Measurements from ENCODE around the gene GNAO1. TPM values are rescaled to one million over a fixed set of nuclear protein-coding genes. Genes with fewer than 3 reads are reported as not detected.

Gene GNAO1
- total RNA-seq, 1 donor from 2014 or later = 14.6 TPM

GRCh38 chr16:56337131-56337857 lies 146.0 kb downstream of the GNAO1 start:
- no peak for DNase-seq (ENCODE audit: low spot score, unreplicated experiment)
- no peaks in the 10 kb centered on the region for H3K27me3 Mint-ChIP-seq
- H3K9me3 Mint-ChIP-seq (ENCODE audit: low read depth) = no peaks in the 10 kb centered on the region
- H3K4me1 Mint-ChIP-seq (ENCODE audit: low read depth) = no peaks in the 10 kb centered on the region
- H3K36me3 Mint-ChIP-seq (ENCODE audit: insufficient read depth) = no peaks in the 10 kb centered on the region
- no peak overlapping the region for H3K27ac Mint-ChIP-seq
- no peak overlapping the region for H3K4me3 Mint-ChIP-seq (ENCODE audit: low read depth)
- TF ChIP-seq, protein P1, sequence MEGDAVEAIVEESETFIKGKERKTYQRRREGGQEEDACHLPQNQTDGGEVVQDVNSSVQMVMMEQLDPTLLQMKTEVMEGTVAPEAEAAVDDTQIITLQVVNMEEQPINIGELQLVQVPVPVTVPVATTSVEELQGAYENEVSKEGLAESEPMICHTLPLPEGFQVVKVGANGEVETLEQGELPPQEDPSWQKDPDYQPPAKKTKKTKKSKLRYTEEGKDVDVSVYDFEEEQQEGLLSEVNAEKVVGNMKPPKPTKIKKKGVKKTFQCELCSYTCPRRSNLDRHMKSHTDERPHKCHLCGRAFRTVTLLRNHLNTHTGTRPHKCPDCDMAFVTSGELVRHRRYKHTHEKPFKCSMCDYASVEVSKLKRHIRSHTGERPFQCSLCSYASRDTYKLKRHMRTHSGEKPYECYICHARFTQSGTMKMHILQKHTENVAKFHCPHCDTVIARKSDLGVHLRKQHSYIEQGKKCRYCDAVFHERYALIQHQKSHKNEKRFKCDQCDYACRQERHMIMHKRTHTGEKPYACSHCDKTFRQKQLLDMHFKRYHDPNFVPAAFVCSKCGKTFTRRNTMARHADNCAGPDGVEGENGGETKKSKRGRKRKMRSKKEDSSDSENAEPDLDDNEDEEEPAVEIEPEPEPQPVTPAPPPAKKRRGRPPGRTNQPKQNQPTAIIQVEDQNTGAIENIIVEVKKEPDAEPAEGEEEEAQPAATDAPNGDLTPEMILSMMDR (IDR thresholded peaks at IDR 0.05; ENCODE audit: unreplicated experiment) = no peak

DNA sequence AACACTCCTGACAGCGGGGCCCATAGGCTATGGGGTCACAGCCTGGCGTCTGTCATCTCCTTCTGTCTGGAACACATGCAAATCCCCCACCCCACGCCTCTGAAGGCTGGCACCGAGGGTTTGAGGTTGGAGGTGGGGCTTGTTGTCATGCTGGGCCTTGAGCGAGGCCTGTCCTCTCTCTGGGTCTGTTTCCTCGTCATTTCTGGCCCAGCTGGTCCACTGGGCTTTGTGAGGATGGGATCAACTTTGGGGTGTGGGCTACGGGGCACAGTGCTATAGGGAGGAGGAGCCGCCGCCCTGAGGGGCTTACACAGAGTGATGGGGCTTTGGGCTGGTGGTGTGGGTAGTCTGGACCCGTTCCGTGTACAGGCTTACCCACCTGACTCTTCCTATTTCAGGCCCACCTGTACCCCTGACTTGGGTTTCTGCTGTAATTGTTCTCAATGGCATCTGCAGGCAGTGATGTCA lies 146.6 kb downstream of the GNAO1 start:
- no peaks in the 10 kb centered on the region for H3K27me3 Mint-ChIP-seq
- no peak overlapping the region for H3K27ac Mint-ChIP-seq
- DNase-seq (ENCODE audit: low spot score, unreplicated experiment) = no peak
- H3K9me3 Mint-ChIP-seq (ENCODE audit: low read depth) = no peaks in the 10 kb centered on the region
- H3K4me1 Mint-ChIP-seq (ENCODE audit: low read depth) = no peaks in the 10 kb centered on the region
- no peak overlapping the region for H3K4me3 Mint-ChIP-seq (ENCODE audit: low read depth)
- TF ChIP-seq, protein P1 (IDR thresholded peaks at IDR 0.05; ENCODE audit: unreplicated experiment) = no peak
- H3K36me3 Mint-ChIP-seq (ENCODE audit: insufficient read depth) = no peaks in the 10 kb centered on the region

- no peaks in the 10 kb centered on the region for H3K4me1 Mint-ChIP-seq (ENCODE audit: low read depth)
- no peaks in the 10 kb centered on the region for H3K27me3 Mint-ChIP-seq
- H3K36me3 Mint-ChIP-seq (ENCODE audit: insufficient read depth) = no peaks in the 10 kb centered on the region
- DNase-seq (ENCODE audit: low spot score, unreplicated experiment) = no peak
- H3K9me3 Mint-ChIP-seq (ENCODE audit: low read depth) = no peaks in the 10 kb centered on the region
- H3K4me3 Mint-ChIP-seq (ENCODE audit: low read depth) = no peak overlapping the region
- TF ChIP-seq, protein P1 (IDR thresholded peaks at IDR 0.05; ENCODE audit: unreplicated experiment) = no peak
- H3K27ac Mint-ChIP-seq = no peak overlapping the region
Observed at GRCh38 chr16:56338566-56339318, 147.5 kb downstream of the GNAO1 start.

DNA sequence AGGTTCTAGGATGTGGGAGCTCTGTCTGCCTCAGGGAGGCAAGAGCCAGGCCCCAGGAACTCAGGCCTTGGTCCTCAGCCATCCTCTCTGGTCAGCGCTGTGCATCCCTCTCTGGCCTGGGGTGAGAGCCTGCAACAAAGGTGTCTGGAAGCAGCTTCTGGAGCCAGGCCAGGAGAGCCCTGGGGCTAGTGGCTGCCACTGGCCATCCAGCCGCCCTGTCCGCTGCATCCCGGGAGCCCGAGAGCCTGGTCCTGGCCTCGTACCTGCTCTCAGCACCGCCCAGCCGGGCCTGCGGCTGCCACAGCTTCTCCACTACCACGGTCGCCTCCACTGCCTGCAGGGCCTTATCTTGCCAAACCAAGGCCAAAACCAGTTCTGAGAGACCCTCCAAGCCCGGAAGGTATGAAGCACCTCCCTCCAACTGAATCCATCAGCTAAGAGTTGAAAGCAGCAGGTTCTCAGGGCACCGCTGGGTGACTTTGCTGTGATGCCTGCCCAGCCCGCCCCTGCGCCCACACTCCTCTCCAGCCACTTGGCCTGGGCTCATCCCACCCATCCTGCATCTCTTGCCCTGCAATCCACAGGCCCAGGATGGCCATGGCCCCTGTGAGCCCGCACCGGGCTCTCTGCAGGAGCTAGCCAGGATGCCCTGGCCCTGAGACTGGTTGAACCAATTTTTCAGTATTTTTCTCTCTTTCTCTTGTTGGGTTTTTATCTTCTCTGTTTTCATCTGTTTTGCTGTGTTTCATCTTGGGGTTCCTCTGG lies 148.3 kb downstream of the GNAO1 start:
- Mint-ChIP-seq H3K4me3 (ENCODE audit: low read depth) (no peak overlapping the region), H3K4me1 (ENCODE audit: low read depth) (no peaks in the 10 kb centered on the region)
- DNase-seq (ENCODE audit: low spot score, unreplicated experiment) = no peak

More for the DNA sequence above, 148.3 kb downstream of the GNAO1 start:
- TF ChIP-seq, protein P1 (IDR thresholded peaks at IDR 0.05; ENCODE audit: unreplicated experiment) = no peak
- Mint-ChIP-seq H3K36me3 (ENCODE audit: insufficient read depth) (no peaks in the 10 kb centered on the region), H3K27ac (no peak overlapping the region), H3K27me3 (no peaks in the 10 kb centered on the region), H3K9me3 (ENCODE audit: low read depth) (no peaks in the 10 kb centered on the region)

Data from progenitor cell of endocrine pancreas (in vitro differentiated cells).